Tibial nerve (tissue), 4 donors: ENCODE data around the gene SLC1A7. TPM values are rescaled to one million over a fixed set of nuclear protein-coding genes. Genes with fewer than 3 reads are reported as not detected.
A peak's percentile ranks its signal among the peaks of the same experiment; 100 is the strongest.

Experiments
- DNase-seq, 2 donors: peaks; one replicate each; pipeline ENCODE4 v3.0.0-alpha.2; 2019; ENCODE audit warnings: low spot score in 2 of 2
- H3K27ac ChIP-seq, 4 donors: fragments of 200-600 bp; sonication (generic) in 3 of 4; one replicate each; pipeline ENCODE4 v1.5.1; 2017 to 2019; ENCODE audit warnings: mild to moderate bottlenecking in 1 of 4
- H3K27me3 ChIP-seq, 2 donors: fragments of 200-600 bp; sonication (generic) in 1 of 2; one replicate each; pipeline versions ENCODE4 v1.5.1 to v1.6.0; 2017 to 2019
- H3K36me3 ChIP-seq, 3 donors: fragments of 200-600 bp; sonication (generic); one replicate each; pipeline ENCODE4 v1.5.1; 2018 to 2019
- H3K4me1 ChIP-seq, 4 donors: fragments of 200-600 bp; sonication (generic) in 3 of 4; one replicate each; pipeline ENCODE4 v1.5.1; 2017 to 2019
- H3K4me3 ChIP-seq, 4 donors: fragments of 200-600 bp; sonication (generic) in 3 of 4; one replicate each; pipeline ENCODE4 v1.5.1; 2017 to 2019; ENCODE audit warnings: mild to moderate bottlenecking in 1 of 4, moderate library complexity in 1 of 4
- H3K9me3 ChIP-seq, 4 donors: fragments of 200-600 bp; sonication (generic) in 3 of 4; one replicate each; pipeline ENCODE4 v1.5.1; 2017 to 2019
- EP300 ChIP-seq, 2 donors: sonication (generic); formaldehyde crosslinking; IDR thresholded peaks; one replicate each; pipeline ENCODE4 v1.6.1; 2017; ENCODE audit warnings: antibody characterized with exemption in 2 of 2, mild to moderate bottlenecking in 1 of 2
- POLR2A ChIP-seq, 2 donors: fragments of 450-650 bp; IDR thresholded peaks; one replicate each; pipeline ENCODE4 v1.6.1; 2017; ENCODE audit warnings: antibody characterized with exemption in 2 of 2, mild to moderate bottlenecking in 2 of 2, moderate library complexity in 2 of 2
- WGBS, 2 donors: methylation state at CpG; one replicate each; pipeline ENCODE4 v1.1.5; 2018; 5-methylcytosine and 5-hydroxymethylcytosine counted together
- total RNA-seq, 4 donors: library from RNA; depleted of rRNA; stranded (reverse); fragments of >200 nt; gene quantifications; one replicate each; pipeline ENCODE4 v1.1.0, GENCODE V29; 2016
- TF ChIP-seq, protein P1 (sequence below), 5 experiments: fragments of 200-600 bp in 3 of 5; fragments of 450-650 bp in 2 of 5; sonication (generic) in 3 of 5; IDR thresholded peaks; one replicate each; pipeline ENCODE4 v1.5.1; 2016 to 2019; ENCODE audit warnings: antibody characterized with exemption in 5 of 5, mild to moderate bottlenecking in 3 of 5, moderate library complexity in 2 of 5

SLC1A7 gene
- total RNA-seq, 4 donors from 2014 or later: 0.66 to 1.6 TPM; not detected in 2

DNA sequence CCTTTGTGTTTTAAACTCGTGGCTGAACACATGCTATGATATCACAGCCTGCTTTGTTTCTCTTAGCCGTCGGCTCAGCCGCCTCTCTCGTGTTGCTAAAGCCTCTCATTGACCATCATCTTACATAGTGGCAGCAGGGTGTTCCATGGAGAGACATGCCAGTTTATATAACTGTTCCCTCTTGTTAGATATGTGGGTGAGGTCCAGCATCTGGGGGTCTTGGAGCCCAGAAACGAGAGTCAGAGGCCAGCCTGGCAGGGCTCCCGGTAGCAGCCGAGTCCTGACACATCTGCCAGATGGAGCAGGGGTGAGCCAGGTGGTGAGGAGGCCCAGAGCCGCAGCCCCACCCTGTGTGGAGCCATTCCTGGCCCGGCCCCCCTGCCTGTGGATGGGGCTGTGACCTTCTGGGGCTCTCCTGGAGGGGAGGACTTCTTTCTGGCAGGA lies 68.5 kb downstream of the SLC1A7 start:
- Histone ChIP-seq H3K9me3 (no peaks in the 10 kb centered on the region), H3K36me3 (peaks cover 0 to 51% (median 0%) of the 10 kb centered on the region in 3 donors), H3K4me3 (no peak overlapping the region), H3K4me1 (peaks cover 0 to 34% (median 0%) of the 10 kb centered on the region in 4 donors), H3K27me3 (no peaks in the 10 kb centered on the region), H3K27ac (peak overlapping the region; percentile 37 to 86 (median 70))
- WGBS, 2 donors: 21 to 39% methylated on average over 6 to 9 of the region's 10 CpGs
- DNase-seq: peak; percentile 49 to 63
- peak; percentile 39 to 67 for TF ChIP-seq EP300 (IDR thresholded peaks at IDR 0.05)
- TF ChIP-seq POLR2A (IDR thresholded peaks at IDR 0.05): no peak

DNA sequence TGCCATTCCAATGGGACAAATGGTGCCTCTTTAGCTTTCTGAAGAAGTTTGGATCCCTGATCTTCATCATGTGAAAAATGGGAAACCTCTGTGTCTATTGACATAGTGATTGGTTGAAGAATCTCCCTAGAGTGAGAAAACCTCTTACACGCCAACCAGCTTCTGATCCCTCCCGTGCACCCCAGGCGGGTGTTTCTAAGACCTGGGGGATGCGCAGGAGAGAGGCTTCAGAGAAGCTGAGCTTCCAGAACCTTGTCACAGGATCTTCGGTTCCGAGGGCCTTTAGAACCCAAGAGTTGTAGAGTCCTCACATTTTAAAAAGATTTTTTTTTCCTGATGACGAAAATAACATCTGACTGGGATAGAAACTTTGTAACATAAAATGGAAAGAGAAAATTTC lies 69.2 kb downstream of the SLC1A7 start:
- 88% methylated on average over 7 of the region's 7 CpGs for WGBS, 2 donors
- Histone ChIP-seq H3K36me3 (peaks cover 0 to 51% (median 0%) of the 10 kb centered on the region in 3 donors), H3K27ac (peak overlapping the region in 3 of 4 donors; percentile 54 to 86 (median 85)), H3K27me3 (no peaks in the 10 kb centered on the region), H3K4me3 (no peak overlapping the region), H3K9me3 (no peaks in the 10 kb centered on the region), H3K4me1 (peaks cover 0 to 38% (median 0%) of the 10 kb centered on the region in 4 donors)
- no peak for TF ChIP-seq POLR2A (IDR thresholded peaks at IDR 0.05)
- peak in 1 of 2 donors; percentile 9 for DNase-seq

DNA sequence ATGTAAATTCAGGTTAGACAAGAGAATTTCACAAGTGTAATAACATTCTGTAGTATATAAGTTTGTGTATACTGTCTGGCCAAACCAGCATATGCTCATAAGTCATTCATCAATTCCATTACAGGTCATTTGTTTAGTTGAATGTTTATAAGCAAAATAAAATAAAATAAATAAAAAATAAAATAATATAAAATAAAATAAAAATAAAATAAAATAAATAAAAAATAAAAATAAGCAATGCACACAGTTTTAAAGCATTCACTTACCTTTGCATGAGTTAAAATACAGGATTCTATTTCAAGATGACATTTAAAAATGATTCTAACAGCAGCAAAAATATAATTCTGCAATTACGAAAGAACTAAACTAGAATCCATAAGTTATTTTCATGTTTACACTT lies 70.5 kb downstream of the SLC1A7 start:
- DNase-seq: no peak
- H3K36me3 ChIP-seq: peaks cover 0 to 46% (median 0%) of the 10 kb centered on the region in 3 donors
- no peaks in the 10 kb centered on the region for H3K27me3 ChIP-seq
- no peak overlapping the region for H3K4me3 ChIP-seq
- no peak for TF ChIP-seq EP300 (IDR thresholded peaks at IDR 0.05)
- no peak for TF ChIP-seq POLR2A (IDR thresholded peaks at IDR 0.05)
- TF ChIP-seq, protein P1, sequence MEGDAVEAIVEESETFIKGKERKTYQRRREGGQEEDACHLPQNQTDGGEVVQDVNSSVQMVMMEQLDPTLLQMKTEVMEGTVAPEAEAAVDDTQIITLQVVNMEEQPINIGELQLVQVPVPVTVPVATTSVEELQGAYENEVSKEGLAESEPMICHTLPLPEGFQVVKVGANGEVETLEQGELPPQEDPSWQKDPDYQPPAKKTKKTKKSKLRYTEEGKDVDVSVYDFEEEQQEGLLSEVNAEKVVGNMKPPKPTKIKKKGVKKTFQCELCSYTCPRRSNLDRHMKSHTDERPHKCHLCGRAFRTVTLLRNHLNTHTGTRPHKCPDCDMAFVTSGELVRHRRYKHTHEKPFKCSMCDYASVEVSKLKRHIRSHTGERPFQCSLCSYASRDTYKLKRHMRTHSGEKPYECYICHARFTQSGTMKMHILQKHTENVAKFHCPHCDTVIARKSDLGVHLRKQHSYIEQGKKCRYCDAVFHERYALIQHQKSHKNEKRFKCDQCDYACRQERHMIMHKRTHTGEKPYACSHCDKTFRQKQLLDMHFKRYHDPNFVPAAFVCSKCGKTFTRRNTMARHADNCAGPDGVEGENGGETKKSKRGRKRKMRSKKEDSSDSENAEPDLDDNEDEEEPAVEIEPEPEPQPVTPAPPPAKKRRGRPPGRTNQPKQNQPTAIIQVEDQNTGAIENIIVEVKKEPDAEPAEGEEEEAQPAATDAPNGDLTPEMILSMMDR (IDR thresholded peaks at IDR 0.05): no peak
- H3K27ac ChIP-seq: no peak overlapping the region
- 96 to 98% methylated on average over 1 of the region's 1 CpG for WGBS, 2 donors
- no peaks in the 10 kb centered on the region for H3K9me3 ChIP-seq
- H3K4me1 ChIP-seq: peaks cover 0 to 48% (median 0%) of the 10 kb centered on the region in 4 donors

DNA sequence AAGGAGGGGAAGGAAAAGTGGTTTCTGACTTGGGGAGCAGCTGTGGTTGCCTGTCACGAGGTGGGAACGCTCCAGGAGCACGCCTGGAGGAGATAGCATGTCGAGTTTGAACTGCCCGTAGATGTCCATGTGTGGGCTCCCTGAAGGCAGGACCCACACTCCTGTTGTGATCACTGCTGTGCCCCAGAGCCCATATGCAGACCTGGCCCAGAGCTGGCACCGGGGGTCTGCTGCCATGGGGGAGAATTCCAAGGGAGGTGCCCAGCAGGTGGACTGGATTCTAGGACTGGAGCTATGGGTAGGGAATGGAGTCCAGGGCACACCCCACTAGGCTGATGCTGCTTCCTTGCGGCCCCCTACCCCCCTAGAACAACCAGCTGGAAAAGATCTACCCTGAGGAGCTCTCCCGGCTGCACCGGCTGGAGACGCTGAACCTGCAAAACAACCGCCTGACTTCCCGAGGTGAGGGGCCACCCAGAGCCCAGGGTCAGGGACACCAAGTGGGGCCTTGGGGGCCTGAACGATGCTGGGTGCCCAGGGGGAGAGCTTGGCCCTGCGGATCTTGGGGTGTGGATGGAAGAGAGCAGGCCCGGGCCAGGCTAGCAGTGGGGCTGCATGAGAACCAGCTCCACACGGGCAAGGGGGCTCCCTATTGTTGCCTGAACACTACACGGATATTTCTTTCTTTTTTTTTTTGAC lies 71.1 kb downstream of the SLC1A7 start:
- H3K4me3 ChIP-seq: no peak overlapping the region
- no peaks in the 10 kb centered on the region for H3K27me3 ChIP-seq
- TF ChIP-seq POLR2A (IDR thresholded peaks at IDR 0.05) (no peak), EP300 (IDR thresholded peaks at IDR 0.05) (no peak)
- TF ChIP-seq, protein P1 (IDR thresholded peaks at IDR 0.05): no peak
- peaks cover 0 to 54% (median 0%) of the 10 kb centered on the region in 4 donors for H3K4me1 ChIP-seq
- H3K9me3 ChIP-seq: no peaks in the 10 kb centered on the region
- no peak overlapping the region for H3K27ac ChIP-seq
- peak in 1 of 2 donors; percentile 6 for DNase-seq
- peaks cover 0 to 46% (median 0%) of the 10 kb centered on the region in 3 donors for H3K36me3 ChIP-seq
- WGBS, 2 donors: 86 to 87% methylated on average over 16 to 17 of the region's 17 CpGs

DNA sequence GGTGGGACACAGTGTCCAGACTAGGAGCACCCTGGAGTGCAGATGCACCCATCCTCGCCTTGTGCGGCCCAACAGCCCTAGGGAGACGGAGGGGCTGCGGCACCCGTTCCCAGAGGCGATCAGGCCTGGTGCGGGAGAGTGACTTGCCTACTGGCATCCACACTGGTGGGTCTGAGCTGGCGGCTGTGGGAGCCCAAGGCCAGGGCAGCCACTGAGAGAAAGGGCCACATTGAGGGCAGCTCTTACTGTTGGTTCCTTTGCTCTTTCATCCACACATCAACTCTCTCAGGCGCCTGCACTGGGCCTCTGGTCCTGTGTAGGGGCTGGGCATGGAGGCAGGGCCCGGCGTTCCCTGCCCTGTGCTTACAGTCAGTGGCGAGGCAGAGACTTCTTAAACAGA lies 71.8 kb downstream of the SLC1A7 start:
- Histone ChIP-seq H3K27ac (no peak overlapping the region), H3K4me1 (peaks cover 0 to 60% (median 0%) of the 10 kb centered on the region in 4 donors), H3K27me3 (no peaks in the 10 kb centered on the region), H3K36me3 (peaks cover 0 to 43% (median 0%) of the 10 kb centered on the region in 3 donors), H3K9me3 (no peaks in the 10 kb centered on the region), H3K4me3 (no peak overlapping the region)
- TF ChIP-seq, protein P1 (IDR thresholded peaks at IDR 0.05): no peak
- no peak for TF ChIP-seq EP300 (IDR thresholded peaks at IDR 0.05)
- no peak for TF ChIP-seq POLR2A (IDR thresholded peaks at IDR 0.05)
- peak in 1 of 2 donors; percentile 8 for DNase-seq
- WGBS, 2 donors: 96 to 98% methylated on average over 12 of the region's 12 CpGs

DNA sequence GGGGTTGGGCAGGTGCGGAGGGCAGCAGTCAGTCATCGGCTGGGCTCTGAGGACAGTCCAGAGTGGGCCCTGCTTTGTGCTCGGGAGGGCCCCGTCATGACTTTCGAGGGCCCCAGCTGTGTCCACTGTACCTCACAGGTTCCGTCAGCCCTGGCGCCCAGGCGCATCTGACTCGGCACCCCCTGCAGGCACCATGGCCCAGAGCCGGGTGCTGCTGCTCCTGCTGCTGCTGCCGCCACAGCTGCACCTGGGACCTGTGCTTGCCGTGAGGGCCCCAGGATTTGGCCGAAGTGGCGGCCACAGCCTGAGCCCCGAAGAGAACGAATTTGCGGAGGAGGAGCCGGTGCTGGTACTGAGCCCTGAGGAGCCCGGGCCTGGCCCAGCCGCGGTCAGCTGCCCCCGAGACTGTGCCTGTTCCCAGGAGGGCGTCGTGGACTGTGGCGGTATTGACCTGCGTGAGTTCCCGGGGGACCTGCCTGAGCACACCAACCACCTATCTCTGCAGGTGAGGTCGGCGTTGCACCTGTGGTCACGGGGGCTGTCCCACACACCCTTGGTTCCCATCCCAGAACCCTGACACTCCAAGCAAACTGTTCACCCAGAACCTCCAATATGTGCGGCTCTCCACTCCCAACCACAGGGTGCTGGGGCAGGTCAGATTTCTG lies 72.6 kb downstream of the SLC1A7 start:
- Histone ChIP-seq H3K36me3 (peaks cover 0 to 43% (median 0%) of the 10 kb centered on the region in 3 donors), H3K27ac (no peak overlapping the region), H3K4me1 (peaks cover 0 to 56% (median 0%) of the 10 kb centered on the region in 4 donors), H3K4me3 (no peak overlapping the region), H3K27me3 (no peaks in the 10 kb centered on the region), H3K9me3 (no peaks in the 10 kb centered on the region)
- TF ChIP-seq, protein P1 (IDR thresholded peaks at IDR 0.05): no peak
- TF ChIP-seq POLR2A (IDR thresholded peaks at IDR 0.05) (no peak), EP300 (IDR thresholded peaks at IDR 0.05) (no peak)
- WGBS, 2 donors: 86 to 91% methylated on average over 25 to 27 of the region's 31 CpGs
- DNase-seq: peak in 1 of 2 donors; percentile 11
